B cell (primary cell): ENCODE results near the gene NTHL1. TPM values are rescaled to one million over a fixed set of nuclear protein-coding genes. Genes with fewer than 3 reads are reported as not detected.

ENCODE experiments used
- ATAC-seq: fragments of 200-7000 bp; cut with Tn5 transposase; one replicate; pipeline ENCODE4 v1.10.0; 2021; ENCODE audit warnings: low read depth, mild to moderate bottlenecking, moderate number of reproducible peaks, moderate library complexity
- CTCF ChIA-PET: fragments of 350-600 bp; sonication (Branson Sonifier 250); formaldehyde crosslinking; loops from one replicate; lab custom pipeline; 2021; ENCODE audit warnings: antibody characterized with exemption, inconsistent platforms; lab: Charles Lee
- POLR2A ChIA-PET: fragments of 350-600 bp; sonication (Branson Sonifier 250); formaldehyde crosslinking; loops from one replicate; lab custom pipeline; 2021; ENCODE audit warnings: antibody characterized with exemption; lab: Charles Lee
- DNase-seq: peaks from one replicate; pipeline ENCODE4 v3.0.0; 2013
- H2AFZ ChIP-seq: 2 replicates; pipeline ENCODE4 v1.6.1; 2012; ENCODE audit warnings: mild to moderate bottlenecking, low read depth, low read length; ENCODE audit not compliant: insufficient read depth, poor library complexity, severe bottlenecking
- H3K27ac ChIP-seq, 2 donors: 1 replicate in 1 of 2; 2 replicates in 1 of 2; pipeline ENCODE4 v1.5.1; 2012 to 2013; ENCODE audit warnings: low read length in 2 of 2, mild to moderate bottlenecking in 2 of 2, moderate library complexity in 1 of 2
- H3K27me3 ChIP-seq, 4 experiments: fragments of 200-600 bp in 1 of 4; sonication (generic) in 1 of 4; replicated peaks in 1 of 4; 1 replicate in 2 of 4; 2 replicates in 2 of 4; pipeline versions ENCODE4 v1.6.1 to v1.7.0; 2013 to 2016; ENCODE audit warnings: low read length in 3 of 4, mild to moderate bottlenecking in 2 of 4, mixed read lengths in 1 of 4, moderate library complexity in 1 of 4; ENCODE audit not compliant: insufficient read depth in 4 of 4, control insufficient read depth in 3 of 4; ENCODE audit errors: control extremely low read depth in 1 of 4
- H3K36me3 ChIP-seq, 2 experiments: replicated peaks in 1 of 2; 1 replicate in 1 of 2; 2 replicates in 1 of 2; pipeline versions ENCODE4 v1.6.1 to v1.7.1; 2013; ENCODE audit warnings: low read length in 1 of 2; ENCODE audit not compliant: insufficient read depth in 2 of 2, control insufficient read depth in 1 of 2; ENCODE audit errors: control extremely low read depth in 1 of 2, extremely low read depth in 1 of 2
- H3K4me1 ChIP-seq, 2 donors: fragments of 200-600 bp in 1 of 2; sonication (generic) in 1 of 2; 1 replicate in 1 of 2; 2 replicates in 1 of 2; pipeline versions ENCODE4 v1.5.1 to v1.6.1; 2013 to 2017; ENCODE audit warnings: low read length in 2 of 2; ENCODE audit not compliant: control insufficient read depth in 2 of 2, insufficient read depth in 2 of 2
- H3K4me2 ChIP-seq: replicated peaks from 2 replicates; pipeline ENCODE3; 2012; ENCODE audit warnings: mild to moderate bottlenecking, low read depth, low read length; ENCODE audit not compliant: poor library complexity, severe bottlenecking
- H3K4me3 ChIP-seq, 5 experiments: fragments of 200-600 bp in 1 of 5; sonication (generic) in 1 of 5; 1 replicate in 3 of 5; 2 replicates in 2 of 5; pipeline versions ENCODE4 v1.5.1 to v1.7.0; 2011 to 2016; ENCODE audit warnings: low read length in 4 of 5, mild to moderate bottlenecking in 4 of 5, low read depth in 2 of 5, control low read depth in 1 of 5, moderate library complexity in 1 of 5; ENCODE audit not compliant: insufficient read depth in 1 of 5; ENCODE audit errors: control extremely low read depth in 1 of 5, extremely low read depth in 1 of 5
- H3K79me2 ChIP-seq: fragments of 200-600 bp; sonication (generic); one replicate; pipeline ENCODE4 v1.6.0; 2016; ENCODE audit warnings: low read length; ENCODE audit not compliant: control insufficient read depth, insufficient read depth
- H3K9ac ChIP-seq: fragments of 200-600 bp; sonication (generic); 2 replicates; pipeline ENCODE4 v1.6.1; 2017; ENCODE audit warnings: mild to moderate bottlenecking, low read length, moderate library complexity
- H3K9me3 ChIP-seq, 3 donors: one replicate each; pipeline versions ENCODE4 v1.6.1 to v1.7.1; 2013; ENCODE audit warnings: low read length in 2 of 3; ENCODE audit not compliant: control insufficient read depth in 2 of 3, insufficient read depth in 1 of 3; ENCODE audit errors: control extremely low read depth in 1 of 3
- H4K20me1 ChIP-seq: 2 replicates; pipeline ENCODE4 v1.6.0; 2012; ENCODE audit warnings: mild to moderate bottlenecking, low read length; ENCODE audit not compliant: insufficient read depth, control insufficient read depth, poor library complexity, severe bottlenecking
- H3K27ac Mint-ChIP-seq: one replicate; pipeline ENCODE4 v1.8.0; 2021; ENCODE audit warnings: mixed read lengths
- H3K27me3 Mint-ChIP-seq: one replicate; pipeline ENCODE4 v1.8.0; 2021; ENCODE audit warnings: mixed read lengths
- H3K4me1 Mint-ChIP-seq: one replicate; pipeline ENCODE4 v1.8.0; 2021; ENCODE audit warnings: mixed read lengths
- H3K4me3 Mint-ChIP-seq: one replicate; pipeline ENCODE4 v1.8.0; 2021; ENCODE audit warnings: mixed read lengths
- H3K9me3 Mint-ChIP-seq: one replicate; pipeline ENCODE4 v1.8.0; 2022; ENCODE audit warnings: mixed read lengths; ENCODE audit not compliant: insufficient read depth
- EZH2 ChIP-seq: IDR thresholded peaks from 2 replicates; pipeline ENCODE4 v1.6.1; 2012; ENCODE audit warnings: borderline replicate concordance, low read depth, mild to moderate bottlenecking, moderate library complexity, low read length; ENCODE audit not compliant: insufficient read depth, poor library complexity, severe bottlenecking
- WGBS: methylation state at CpG from one replicate; pipeline ENCODE4 v1.1.5; 2013; ENCODE audit warnings: missing lambda C conversion rate; ENCODE audit not compliant: insufficient coverage; 5-methylcytosine and 5-hydroxymethylcytosine counted together
- intact Hi-C: fragments of 100-400 bp; cut with micrococcal nuclease; formaldehyde crosslinking; loops from one replicate; pipeline ENCODE4 v1.10.0; 2022
- polyA plus RNA-seq: library from polyadenylated mRNA; depleted of rRNA; stranded (reverse); fragments of >200 nt; gene quantifications from 2 replicates; pipeline ENCODE4 v1.2.3, GENCODE V29; 2012
- total RNA-seq, 2 donors: library from RNA; stranded (reverse); fragments of 120-200 nt in 1 of 2; gene quantifications; 1 replicate in 1 of 2; 2 replicates in 1 of 2; pipeline versions ENCODE4 v1.2.3 to v1.2.4, GENCODE V29; 2013 to 2022
- TF ChIP-seq, protein P1 (sequence below): fragments of 200-600 bp; IDR thresholded peaks from one replicate; pipeline ENCODE4 v1.8.0; 2022; ENCODE audit warnings: antibody characterized with exemption, mild to moderate bottlenecking

The NTHL1 gene
- total and polyA plus RNA-seq, 2 donors (not counting 1 experiment from before 2014, with no cell fraction given): 17.5 to 27.6 TPM

DNA sequence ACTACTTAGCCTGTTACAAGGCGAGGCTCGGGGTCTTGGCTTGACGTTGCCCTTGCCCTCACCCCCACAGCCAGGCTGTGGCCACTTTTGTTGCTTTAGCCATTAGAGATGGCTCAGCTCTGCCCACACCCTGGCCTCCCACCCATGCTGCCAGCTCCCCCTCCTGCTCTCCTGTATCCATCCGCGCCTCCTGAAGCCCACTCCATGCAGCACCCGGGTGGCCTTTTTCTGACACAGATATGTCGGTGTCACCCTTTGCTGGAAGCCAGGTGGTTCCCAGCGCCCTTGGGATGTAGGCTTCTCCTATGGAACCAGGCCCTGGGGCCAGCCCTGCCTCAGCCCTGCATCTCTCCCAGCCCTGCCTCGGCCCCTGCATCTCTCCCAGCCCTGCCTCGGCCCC is 9.8 kb upstream of the NTHL1 start:
- POLR2A ChIA-PET: interaction anchor here (0.7 kb wide), 1 partner anchor 58 kb away, joined by 3 read pairs; no protein-coding TSS in a partner anchor
- H3K79me2 ChIP-seq: peaks cover 4% of the 10 kb centered on the region
- no peaks in the 10 kb centered on the region for H3K9me3 ChIP-seq
- H3K4me1 ChIP-seq: no peaks in the 10 kb centered on the region
- TF ChIP-seq EZH2: no peak
- TF ChIP-seq, protein P1, sequence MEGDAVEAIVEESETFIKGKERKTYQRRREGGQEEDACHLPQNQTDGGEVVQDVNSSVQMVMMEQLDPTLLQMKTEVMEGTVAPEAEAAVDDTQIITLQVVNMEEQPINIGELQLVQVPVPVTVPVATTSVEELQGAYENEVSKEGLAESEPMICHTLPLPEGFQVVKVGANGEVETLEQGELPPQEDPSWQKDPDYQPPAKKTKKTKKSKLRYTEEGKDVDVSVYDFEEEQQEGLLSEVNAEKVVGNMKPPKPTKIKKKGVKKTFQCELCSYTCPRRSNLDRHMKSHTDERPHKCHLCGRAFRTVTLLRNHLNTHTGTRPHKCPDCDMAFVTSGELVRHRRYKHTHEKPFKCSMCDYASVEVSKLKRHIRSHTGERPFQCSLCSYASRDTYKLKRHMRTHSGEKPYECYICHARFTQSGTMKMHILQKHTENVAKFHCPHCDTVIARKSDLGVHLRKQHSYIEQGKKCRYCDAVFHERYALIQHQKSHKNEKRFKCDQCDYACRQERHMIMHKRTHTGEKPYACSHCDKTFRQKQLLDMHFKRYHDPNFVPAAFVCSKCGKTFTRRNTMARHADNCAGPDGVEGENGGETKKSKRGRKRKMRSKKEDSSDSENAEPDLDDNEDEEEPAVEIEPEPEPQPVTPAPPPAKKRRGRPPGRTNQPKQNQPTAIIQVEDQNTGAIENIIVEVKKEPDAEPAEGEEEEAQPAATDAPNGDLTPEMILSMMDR: no peak
- H4K20me1 ChIP-seq: no peaks in the 10 kb centered on the region
- intact Hi-C loops: no loop called here
- CTCF ChIA-PET: interaction anchor here (1.1 to 1.8 kb wide), 2 partner anchors 10 to 83 kb away, joined by 3 to 8 read pairs; partner anchors contain the start of genes NTHL1 and TSC2
- H3K27ac Mint-ChIP-seq: no peak overlapping the region
- H3K4me3 Mint-ChIP-seq: no peak overlapping the region
- no peak overlapping the region for H2AFZ ChIP-seq
- H3K4me2 ChIP-seq: no peak overlapping the region
- no peak overlapping the region for H3K4me3 ChIP-seq
- no peak overlapping the region for H3K9ac ChIP-seq
- peaks cover 0 to 59% of the 10 kb centered on the region in 2 experiments for H3K36me3 ChIP-seq
- no peak for ATAC-seq
- over 99% methylated on average over 8 of the region's 10 CpGs for WGBS
- H3K27ac ChIP-seq: no peak overlapping the region
- no peaks in the 10 kb centered on the region for H3K4me1 Mint-ChIP-seq
- H3K27me3 Mint-ChIP-seq: no peaks in the 10 kb centered on the region
- H3K9me3 Mint-ChIP-seq: no peaks in the 10 kb centered on the region
- DNase-seq: no peak
- H3K27me3 ChIP-seq: no peaks in the 10 kb centered on the region

DNA sequence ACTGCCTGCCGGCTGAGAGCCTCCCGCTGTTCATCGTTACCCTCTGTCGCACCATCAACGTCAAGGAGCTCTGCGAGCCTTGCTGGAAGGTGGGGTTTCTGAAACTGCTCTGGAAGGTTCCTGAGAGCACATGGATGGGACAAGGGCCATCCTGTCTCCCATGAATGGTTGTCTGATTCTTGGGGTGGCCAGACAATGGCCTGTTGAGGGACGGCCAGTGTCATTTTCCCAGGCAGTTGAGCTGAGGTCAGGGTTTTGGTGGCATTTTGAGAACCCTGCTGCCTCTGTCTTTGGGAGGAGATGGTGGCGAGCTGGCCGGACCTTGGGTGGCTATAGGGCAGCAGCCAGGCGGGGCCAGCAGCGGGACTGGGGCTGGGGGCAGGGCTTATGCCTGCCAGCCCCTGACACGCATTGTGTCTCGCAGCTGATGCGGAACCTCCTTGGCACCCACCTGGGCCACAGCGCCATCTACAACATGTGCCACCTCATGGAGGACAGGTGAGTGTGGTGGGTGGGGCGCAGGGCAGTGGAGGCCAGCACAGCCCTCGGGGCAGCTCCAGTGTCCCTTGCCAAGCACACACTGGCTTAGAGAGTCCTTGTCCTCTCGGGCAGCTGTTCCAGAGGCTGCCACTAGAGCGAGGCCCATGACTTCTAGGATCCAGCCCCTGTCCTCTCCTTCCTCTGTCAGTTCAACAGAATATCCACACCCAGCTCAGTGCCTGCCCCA is 9.2 kb upstream of the NTHL1 start:
- ATAC-seq: no peak
- Histone ChIP-seq H3K4me2 (no peak overlapping the region), H4K20me1 (no peaks in the 10 kb centered on the region), H3K79me2 (peaks cover 4% of the 10 kb centered on the region), H2AFZ (no peak overlapping the region), H3K27me3 (no peaks in the 10 kb centered on the region), H3K9me3 (no peaks in the 10 kb centered on the region), H3K4me3 (no peak overlapping the region), H3K27ac (no peak overlapping the region), H3K4me1 (no peaks in the 10 kb centered on the region), H3K9ac (no peak overlapping the region), H3K36me3 (peaks cover 0 to 55% of the 10 kb centered on the region in 2 experiments)
- Mint-ChIP-seq H3K27me3 (no peaks in the 10 kb centered on the region), H3K27ac (no peak overlapping the region), H3K4me3 (no peak overlapping the region), H3K9me3 (no peaks in the 10 kb centered on the region), H3K4me1 (no peaks in the 10 kb centered on the region)
- 98% methylated on average over 17 of the region's 19 CpGs for WGBS
- CTCF ChIA-PET: interaction anchor here (1.1 to 1.8 kb wide), 2 partner anchors 9 to 83 kb away, joined by 3 to 8 read pairs; partner anchors contain the start of genes NTHL1 and TSC2
- intact Hi-C loops: no loop called here
- no peak for TF ChIP-seq EZH2
- TF ChIP-seq, protein P1: no peak
- POLR2A ChIA-PET: interaction anchor here (0.7 kb wide), 1 partner anchor 58 kb away, joined by 3 read pairs; no protein-coding TSS in a partner anchor
- DNase-seq: no peak
